ENCODE measurements around the gene PDGFRB.

DNA sequence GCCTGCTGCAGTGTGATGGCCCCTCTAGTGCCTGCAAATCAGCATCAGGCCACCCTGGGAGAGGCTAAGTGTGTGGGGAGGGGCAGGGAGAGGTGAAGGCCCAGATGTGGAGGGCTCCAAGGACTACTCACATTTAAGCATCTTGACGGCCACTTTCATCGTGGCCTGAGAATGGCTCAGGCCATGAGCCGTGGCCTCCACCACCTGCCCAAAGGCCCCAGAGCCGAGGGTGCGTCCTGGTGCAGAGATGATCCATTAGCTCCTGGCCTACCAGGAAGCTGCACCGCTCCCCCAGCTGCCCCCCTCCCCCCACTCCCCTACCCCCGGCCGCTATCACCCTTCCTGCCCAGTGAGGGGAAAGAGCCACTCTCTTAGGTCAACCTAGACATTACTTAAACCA is 31.0 kb downstream of the PDGFRB start:
- TF ChIP-seq, protein P1, sequence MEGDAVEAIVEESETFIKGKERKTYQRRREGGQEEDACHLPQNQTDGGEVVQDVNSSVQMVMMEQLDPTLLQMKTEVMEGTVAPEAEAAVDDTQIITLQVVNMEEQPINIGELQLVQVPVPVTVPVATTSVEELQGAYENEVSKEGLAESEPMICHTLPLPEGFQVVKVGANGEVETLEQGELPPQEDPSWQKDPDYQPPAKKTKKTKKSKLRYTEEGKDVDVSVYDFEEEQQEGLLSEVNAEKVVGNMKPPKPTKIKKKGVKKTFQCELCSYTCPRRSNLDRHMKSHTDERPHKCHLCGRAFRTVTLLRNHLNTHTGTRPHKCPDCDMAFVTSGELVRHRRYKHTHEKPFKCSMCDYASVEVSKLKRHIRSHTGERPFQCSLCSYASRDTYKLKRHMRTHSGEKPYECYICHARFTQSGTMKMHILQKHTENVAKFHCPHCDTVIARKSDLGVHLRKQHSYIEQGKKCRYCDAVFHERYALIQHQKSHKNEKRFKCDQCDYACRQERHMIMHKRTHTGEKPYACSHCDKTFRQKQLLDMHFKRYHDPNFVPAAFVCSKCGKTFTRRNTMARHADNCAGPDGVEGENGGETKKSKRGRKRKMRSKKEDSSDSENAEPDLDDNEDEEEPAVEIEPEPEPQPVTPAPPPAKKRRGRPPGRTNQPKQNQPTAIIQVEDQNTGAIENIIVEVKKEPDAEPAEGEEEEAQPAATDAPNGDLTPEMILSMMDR (IDR thresholded peaks at IDR 0.05), result no peak
- no peak for TF ChIP-seq POLR2A (IDR thresholded peaks at IDR 0.05)
